EH (cell line): ENCODE results near the gene TNPO1.
"Not testable (repeated sequence)": the region's sequence is repeated elsewhere in the genome, so short reads cannot be mapped to it uniquely, and the experiment has no call there.

Experiments
- DNase-seq: peaks from one replicate; pipeline ENCODE4 v3.0.0-alpha.2; 2015; ENCODE audit warnings: low read depth

TNPO1 gene

GRCh38 chr5:72934953-72935725 lies 118.7 kb downstream of the TNPO1 start:
- not testable (repeated sequence) for DNase-seq

- DNase-seq = no peak
Observed at GRCh38 chr5:72936893-72937292, 120.4 kb downstream of the TNPO1 start.

GRCh38 chr5:72937517-72938061 lies 121.1 kb downstream of the TNPO1 start:
- no peak for DNase-seq

DNA sequence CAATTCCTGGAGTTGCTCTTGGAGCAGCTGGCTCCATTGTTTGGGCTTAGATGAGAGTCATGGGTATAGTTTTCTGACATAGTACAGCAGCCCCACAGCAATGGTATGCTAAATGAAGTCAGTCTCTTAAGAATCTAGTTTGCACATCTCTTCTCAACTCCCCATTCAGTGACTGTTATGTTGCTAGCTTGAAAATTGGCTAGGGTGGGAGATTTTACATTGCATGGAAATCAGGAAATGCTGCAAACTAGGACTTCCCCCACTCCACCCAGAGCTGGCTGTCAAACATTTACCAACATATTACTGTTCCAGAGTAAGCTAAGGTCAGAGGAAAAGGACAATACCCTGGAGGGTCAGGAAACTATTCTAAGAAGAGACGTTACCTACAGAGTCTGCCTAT lies 121.7 kb downstream of the TNPO1 start:
- no peak for DNase-seq

DNA sequence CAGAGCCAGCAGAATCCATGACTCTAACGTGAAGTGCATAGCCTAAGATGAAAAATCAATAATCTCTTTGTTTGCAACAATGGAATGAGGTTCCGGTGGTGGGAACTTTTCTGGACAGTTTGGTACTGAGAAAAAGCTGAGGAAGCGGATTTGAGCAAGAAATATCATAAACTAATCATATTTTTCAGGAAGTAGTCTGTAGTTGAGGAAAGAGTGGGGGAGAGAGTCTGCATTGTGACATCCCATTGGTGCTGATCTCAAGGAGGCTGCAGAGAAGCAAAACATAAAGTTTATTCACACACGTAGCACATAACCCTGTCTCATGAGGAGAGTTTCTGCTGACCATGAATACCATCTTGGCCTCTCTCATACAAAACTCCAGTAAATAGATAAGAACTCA lies 123.6 kb downstream of the TNPO1 start:
- DNase-seq = no peak

DNA sequence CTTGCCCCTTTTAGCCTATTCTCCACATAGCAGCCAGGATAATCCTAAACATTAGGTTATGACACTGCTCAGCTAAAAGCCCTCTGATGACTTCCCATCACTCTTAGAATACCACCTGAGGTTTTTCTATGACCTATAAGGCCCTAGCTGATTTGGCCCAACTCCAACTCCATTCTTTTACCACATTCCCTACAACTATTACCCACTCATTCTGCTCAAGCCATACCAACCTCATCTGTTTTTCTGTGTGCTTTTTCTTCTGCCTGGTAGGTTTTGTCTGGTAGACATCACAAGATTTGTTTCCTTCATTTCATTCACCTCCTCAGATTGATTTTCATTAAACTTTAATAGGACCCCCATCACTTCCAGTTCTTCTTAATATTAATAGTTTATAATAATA lies 126.8 kb downstream of the TNPO1 start:
- DNase-seq = no peak

DNA sequence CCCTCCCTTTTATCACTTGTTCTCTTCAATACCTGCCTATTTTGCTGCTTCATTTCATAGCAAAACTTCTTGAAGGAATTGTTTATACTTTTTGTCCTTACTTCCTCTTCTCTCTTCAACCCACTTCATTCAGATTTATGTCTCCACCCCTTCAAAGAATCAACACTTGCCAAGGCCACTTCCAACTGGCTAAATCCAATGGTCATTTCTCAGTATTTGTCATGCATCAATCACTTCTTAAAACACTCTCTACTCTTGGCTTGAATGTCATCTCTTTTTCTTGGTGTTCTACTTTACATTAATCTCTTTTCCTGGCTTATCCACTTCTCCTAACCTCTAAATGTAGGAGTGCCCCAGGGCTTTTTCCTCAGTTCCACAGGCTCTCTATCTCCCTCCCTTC lies 131.0 kb downstream of the TNPO1 start:
- DNase-seq = no peak

GRCh38 chr5:72949481-72949880 lies 133.0 kb downstream of the TNPO1 start:
- DNase-seq = no peak

GRCh38 chr5:72951671-72952468 lies 135.4 kb downstream of the TNPO1 start:
- DNase-seq = peak; percentile 83

DNA sequence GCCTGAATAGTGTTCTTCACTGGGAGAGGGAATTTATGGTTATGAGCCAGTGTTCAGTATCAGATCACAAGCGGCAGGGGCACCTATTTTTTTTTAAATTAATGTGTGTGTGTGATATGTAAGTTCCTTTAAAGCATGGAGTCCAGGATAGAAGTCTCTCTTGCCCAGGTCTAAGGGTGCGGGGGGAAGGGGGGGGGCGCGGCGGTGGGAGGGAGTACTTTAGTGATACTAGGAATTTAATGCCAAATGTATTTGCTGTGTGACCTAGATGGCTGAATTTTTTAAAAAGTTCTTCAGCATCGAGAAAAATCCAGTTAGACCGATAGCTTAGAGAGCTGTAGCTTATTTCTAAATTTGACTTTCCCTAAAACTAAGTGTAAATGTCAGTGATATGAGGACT lies 137.9 kb downstream of the TNPO1 start:
- DNase-seq = no peak

- no peak for DNase-seq
Observed at GRCh38 chr5:72955143-72955767, 138.8 kb downstream of the TNPO1 start.

DNA sequence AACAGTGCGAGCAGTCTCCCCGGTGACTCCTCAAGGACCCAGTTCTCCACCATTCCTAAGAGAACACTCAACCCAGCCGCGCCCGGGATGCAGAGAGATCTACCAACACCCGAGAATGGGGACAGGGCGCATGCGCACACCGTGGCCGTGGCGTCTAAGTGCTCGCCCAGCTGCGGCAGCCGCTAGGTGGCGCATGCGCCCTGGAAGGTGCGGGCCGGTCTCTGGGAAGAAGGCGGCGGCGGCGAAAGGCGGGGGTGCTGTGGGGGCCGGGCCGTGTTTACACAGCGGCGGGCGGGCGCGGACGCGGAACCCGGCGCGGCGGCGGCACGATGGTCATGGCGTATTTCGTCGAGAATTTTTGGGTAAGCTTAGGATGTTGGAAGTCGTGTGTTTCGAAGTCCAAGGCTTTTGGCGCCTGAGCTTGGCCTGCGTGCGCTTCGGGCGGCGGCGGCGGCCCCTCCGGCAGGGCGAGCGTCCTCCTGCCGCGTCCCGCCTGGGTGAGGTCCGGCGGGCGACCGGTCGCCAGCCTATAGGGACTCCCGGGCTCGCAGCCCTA lies 139.4 kb downstream of the TNPO1 start, which contains the start of gene FCHO2:
TSS of gene FCHO2 (plus strand) at position 274 of the 556 bp plus-strand sequence. CDS start at position 330, 56 bp downstream.
- peak; percentile 98 for DNase-seq

DNA sequence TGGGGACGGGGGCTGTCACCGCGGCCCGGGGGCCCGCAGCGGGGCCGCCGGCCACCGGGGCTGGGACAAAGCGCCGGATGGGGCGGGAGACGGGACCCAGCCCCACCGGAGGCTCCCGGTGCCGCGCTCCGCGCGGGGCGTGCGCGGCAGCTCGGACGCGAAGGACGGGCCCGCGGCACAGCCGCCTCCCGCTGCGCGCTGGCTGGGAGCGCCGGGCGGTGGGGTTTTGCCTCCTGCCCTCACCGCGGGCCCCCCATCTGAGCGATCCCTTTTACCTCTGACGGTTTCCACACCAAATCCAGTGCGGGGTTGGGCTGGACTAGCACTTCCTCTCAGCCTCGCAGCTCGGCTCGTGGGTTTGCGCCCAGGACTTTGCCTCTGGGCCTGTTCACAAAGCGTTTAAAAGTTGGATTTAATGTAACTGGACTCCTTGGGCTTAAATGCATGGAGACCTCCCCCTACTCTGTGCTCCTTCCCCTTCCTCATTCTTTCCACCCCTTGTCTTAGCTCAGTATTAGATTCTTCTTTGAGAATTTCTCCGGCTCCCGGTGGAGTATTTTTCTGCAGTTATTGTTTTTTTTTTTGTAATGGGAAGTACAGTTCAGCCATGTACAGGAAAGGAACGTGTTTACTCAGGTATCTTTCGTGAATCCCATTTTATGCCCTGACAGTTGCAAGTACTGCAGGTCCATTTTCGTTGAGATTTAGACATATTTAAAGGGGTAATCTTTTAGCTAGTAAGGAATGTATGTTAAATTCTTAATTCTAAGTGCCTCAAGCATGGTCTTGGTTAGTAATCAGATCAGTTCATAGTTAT lies 140.1 kb downstream of the TNPO1 start:
- peak; percentile 65 for DNase-seq

- no peak for DNase-seq
Observed at GRCh38 chr5:72957337-72957736, 140.9 kb downstream of the TNPO1 start.

DNA sequence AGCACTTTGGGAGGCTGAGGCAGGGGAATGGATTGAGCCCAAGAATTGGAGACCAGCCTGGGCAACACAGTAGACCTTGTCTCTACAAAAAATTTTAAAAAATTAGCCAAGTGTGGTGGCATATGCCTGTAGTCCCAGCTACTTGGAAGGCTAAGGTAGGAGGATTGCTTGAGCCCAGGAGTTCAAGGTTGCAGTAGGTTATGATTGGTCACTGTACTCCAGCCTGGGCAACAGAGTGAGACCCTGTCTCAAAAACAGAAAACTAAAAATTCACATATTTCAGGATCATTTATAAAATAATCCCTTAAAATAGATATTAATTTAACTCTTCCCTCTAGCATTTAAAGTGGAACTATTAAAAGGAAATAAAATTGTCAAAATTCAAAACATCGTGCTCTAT lies 142.8 kb downstream of the TNPO1 start:
- DNase-seq = no peak
